Activated T-cell treated with anti-CD3 and anti-CD28 coated beads, Interleukin-2, amount 50 U/mL, for 1 hour (primary cell): ENCODE data around the gene TP53TG3D.
"Not testable (repeated sequence)": the region's sequence is repeated elsewhere in the genome, so short reads cannot be mapped to it uniquely, and the experiment has no call there.

Experiments
- DNase-seq: peaks from one replicate; pipeline ENCODE4 v3.0.0-alpha.2; 2020

The TP53TG3D gene, protein sequence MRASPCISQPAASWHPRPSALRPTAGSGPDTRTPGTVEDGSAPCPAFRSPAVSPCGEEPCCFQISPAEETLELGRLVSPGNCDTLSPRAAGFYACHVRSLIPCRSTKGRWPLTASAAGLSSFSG

DNA sequence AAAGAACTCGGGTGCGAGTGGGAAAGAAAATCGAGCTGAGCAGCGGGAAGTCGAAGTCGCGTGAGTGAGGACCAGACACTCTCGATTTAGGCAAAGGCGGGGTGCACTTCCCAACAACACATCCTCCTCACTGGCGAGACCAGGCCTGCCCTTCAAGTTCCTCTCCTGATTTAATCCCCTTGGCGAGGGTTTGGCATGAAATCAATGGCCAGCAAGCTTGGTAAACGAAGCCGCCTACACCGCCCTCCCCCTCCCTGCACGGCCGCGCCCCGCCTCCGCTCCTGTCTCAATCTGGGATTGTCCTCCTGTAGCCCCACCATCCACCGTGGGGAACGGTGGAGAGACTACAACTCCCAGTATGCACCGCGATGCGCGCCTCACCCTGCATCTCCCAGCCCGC, at the start of gene TP53TG3D:
Gene TP53TG3D (plus strand): TSS at position 301 of the 400 bp plus-strand sequence. CDS start 68 bp downstream, at position 369.
- DNase-seq: not testable (repeated sequence)

DNA sequence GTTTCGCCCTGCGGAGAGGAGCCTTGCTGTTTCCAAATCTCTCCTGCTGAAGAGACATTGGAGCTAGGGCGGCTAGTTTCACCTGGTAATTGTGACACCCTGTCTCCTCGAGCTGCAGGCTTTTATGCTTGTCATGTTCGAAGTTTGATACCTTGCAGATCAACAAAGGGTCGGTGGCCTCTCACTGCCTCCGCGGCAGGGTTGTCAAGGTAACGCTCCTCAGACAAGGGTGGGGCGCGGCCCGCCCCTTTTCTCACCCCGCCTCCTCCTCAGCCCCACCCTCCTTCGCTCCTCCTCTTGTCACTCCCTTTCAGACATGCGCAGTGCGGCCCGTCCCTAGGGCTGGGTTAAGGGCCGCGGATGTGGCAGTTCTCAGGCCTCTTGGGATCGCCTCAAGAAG, 421 bp downstream of the TP53TG3D start:
- peak; percentile 22 for DNase-seq

DNA sequence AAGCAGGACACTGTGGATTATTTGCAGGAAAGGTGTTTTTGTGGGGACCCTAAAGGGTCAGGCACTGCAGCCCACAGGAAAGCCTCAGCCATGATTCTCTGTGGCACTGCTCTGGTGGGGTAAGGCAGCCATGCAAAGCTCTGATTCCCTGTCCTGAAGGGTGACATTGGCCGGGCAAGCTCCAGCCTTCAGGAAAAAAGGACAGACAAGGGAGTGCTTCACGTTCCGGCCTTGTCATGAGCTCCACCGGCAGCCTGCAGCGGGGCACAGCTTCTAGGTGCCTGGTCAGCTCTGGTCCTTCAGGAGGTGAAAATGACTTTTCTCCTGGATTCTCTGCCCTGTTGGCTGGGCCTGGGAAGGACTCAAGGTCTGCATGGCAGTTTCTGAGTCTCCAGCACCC, 8.4 kb downstream of the TP53TG3D start:
- DNase-seq: not testable (repeated sequence)

DNA sequence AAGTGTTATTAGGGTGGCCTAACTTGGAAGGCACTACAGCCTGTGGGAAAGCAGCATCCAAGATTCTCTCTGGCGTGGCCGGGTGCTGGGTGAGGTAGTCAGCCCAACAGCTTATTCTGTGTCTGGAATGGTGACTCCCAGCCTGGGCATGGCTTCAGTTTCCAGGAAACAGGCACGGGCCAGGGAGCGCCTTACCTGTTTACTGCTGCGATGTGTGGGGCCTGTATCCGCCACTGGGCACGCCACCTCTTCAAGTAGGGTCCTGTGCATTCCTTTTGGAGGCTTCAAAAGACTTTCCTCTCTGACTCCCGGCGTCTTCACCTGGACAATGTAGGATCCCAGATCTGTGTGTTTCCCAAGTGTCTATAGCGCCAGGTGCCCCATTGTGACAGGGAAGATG, 10.5 kb downstream of the TP53TG3D start:
- DNase-seq: not testable (repeated sequence)

DNA sequence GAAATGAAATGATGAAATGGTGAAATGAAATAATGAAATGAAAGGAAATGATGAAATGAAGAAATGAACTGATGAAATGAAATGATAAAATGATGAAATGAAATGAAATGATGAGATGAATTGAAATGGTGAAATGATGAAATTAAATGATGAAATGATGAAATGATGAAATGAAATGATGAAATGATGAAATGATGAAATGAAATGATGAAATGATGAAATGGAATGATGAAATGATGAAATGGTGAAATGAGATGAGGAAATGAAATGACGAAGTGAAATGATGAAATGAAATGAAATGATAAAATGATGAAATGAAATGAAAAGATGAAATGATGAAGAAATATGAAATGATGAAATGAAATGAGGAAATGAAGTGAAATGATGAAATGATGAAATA, 28.8 kb downstream of the TP53TG3D start:
- not testable (repeated sequence) for DNase-seq

DNA sequence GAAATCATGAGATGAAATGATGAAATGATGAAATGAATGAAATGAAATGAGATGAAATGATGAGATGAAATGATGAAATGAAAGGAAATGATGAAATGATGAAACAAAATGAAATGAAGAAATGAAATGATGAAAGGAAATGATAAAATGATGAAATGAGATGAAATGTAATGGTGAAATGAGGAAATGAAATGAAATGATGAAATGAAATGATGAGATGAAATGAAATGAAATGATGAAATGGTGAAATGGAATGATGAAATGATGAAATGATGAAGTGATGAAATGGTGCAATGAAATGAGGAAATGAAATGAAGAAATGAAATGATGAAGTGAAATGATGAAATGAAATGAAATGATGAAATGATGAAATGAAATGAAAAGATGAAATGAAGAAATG, 29.9 kb downstream of the TP53TG3D start:
- not testable (repeated sequence) for DNase-seq

DNA sequence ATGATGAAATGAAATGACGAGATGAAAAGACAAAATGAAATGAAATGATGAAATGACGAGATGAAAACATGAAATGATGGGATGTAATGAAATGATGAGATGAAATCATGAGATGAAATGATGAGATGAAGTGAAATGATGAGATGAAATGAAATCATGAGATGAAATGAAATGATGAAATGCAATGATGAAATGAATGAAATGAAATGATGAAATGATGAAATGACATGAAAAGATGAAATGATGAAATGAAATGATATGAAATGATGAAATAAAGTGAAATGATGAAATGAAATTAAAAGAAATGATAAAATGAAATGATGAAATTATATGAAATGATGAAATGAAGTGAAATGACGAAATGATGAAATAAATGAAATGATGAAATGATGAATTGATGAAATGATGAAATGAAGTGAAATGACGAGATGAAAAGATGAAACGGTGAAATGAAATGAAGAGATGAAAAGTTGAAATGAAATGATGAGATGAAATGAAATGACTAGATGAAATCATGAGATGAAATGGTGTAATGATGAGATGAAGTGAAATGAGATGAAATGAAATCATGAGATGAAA, 30.9 kb downstream of the TP53TG3D start:
- not testable (repeated sequence) for DNase-seq

DNA sequence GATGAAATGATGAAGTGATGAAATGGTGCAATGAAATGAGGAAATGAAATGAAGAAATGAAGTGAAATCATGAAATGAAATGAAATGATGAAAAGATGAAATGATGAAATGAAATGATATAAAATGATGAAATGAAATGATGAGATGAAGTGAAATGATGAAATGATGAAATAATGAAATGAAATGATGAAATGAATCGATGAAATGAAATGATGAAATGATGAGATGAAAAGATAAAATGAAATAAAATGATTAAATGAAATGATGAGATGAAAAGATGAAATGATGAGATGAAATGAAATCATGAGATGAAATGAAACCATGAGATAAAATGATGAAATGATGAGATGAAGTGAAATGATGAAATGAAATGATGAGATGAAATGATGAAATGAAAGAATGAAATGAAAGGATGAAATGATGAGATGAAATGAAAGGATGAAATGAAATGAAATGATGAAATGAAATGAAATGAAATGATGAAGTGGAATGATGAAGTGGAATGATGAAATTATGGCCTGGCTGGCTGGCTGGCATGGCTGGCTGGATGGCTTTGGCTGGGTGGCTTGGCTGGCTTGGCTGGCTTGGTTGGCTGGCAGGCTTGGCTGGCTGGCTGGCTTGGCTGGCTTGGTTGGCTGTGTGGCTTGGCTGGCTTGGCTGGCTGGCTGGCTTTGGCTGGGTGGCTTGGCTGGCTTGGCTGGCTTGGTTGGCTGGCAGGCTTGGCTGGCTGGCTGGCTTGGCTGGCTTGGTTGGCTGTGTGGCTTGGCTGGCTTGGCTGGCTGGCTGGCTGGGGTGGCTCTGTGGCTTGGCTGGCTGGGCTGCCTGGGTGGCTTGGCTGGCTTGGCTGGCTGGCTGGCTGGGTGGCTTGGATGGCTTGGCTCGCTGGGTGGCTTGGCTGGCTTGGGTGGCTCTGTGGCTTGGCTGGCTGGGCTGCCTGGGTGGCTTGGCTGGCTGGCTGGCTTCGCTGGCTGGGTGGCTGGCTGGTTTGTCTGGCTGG, 32.0 kb downstream of the TP53TG3D start:
- peak; percentile 16 for DNase-seq

DNA sequence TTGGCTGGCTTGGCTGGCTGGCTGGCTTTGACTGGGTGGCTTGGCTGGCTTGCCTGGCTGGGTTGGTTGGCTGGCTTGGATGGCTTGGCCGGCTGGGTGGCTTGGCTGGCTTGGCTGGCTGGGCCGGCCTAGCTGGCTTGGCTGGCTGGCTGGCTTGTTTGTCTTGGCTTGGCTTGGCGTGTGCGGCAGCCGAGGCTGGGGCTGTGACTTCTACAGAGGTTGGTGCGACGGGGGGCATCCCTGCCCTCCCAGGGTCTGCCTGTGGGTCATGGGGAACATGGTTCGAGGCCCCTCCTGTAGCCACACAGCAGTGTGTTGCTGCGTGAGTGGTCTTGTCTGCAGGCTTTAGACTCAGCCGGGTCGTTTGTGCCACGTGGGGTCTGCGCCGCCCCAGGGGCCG, 33.1 kb downstream of the TP53TG3D start:
- DNase-seq: not testable (repeated sequence)

DNA sequence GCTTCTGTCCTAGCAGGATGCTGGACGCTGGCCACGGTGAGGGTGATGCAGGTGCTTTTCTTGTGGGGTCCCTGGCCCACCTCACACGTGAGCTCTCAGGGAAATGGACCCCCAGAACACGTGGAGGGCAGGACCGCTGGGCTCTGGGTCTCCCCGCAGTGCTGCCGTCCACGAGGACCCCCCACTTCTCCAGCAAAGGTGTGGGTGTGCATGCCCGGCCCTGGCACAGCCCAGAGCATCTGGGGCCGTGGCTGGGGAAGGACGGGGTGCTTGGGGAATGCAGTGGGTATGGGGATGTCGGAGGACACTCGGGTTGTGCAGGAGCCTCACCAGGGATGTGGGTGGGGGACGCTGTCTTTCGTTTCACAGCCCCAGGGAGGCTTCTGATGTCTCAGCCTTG, 34.7 kb downstream of the TP53TG3D start:
- DNase-seq: peak; percentile 15

DNA sequence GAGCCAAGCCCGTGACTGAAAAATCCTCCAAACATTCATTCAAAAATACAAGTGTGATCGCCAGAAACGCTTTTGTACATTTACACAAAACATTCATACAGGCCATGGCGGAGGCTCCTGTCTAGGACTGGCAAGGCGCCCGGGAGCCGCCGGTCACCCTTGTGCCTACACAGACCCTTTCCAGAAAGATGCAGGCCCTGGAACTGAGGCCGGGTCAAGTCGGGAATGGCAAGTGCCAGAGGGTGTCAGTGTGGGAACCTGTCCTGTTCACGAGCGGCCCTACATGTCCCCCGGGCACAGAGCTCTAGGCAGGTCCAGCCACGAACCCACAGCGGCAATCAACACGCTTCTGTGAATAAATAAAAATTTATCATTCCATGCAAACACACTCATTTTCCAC, 36.1 kb downstream of the TP53TG3D start:
- not testable (repeated sequence) for DNase-seq

DNA sequence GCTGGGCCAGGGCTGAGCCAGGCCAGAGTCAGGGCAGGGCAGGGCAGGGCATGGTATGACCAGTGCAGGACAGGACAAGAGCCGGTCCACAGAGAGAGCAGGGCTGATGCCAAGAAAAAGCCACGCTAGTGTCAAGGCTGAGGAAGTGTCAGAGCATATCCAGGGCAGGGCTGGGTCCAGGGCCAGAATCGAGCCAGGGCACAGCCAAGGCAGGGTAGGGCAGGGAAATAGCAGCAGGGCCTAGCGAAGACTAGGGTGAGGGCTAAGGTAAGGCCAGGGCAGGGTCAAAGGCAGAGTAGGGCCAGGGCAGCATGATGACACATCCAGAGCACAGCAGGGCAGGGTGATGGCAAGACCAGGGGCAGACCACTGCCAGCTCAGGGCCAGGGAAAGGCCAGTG, 49.7 kb downstream of the TP53TG3D start:
- DNase-seq: not testable (repeated sequence)
